Mucosa of descending colon (tissue), 3 donors: ENCODE results near the gene POLR3C. TPM values are rescaled to one million over a fixed set of nuclear protein-coding genes. Genes with fewer than 3 reads are reported as not detected.
A peak's percentile ranks its signal among the peaks of the same experiment; 100 is the strongest.
"Not testable (repeated sequence)": the region's sequence is repeated elsewhere in the genome, so short reads cannot be mapped to it uniquely, and the experiment has no call there.

ENCODE experiments used
- ATAC-seq: fragments of 200-7000 bp; cut with Tn5 transposase; one replicate; pipeline ENCODE4 v1.9.1; 2020; ENCODE audit warnings: mild to moderate bottlenecking, moderate library complexity
- DNase-seq, 3 donors: peaks; one replicate each; pipeline ENCODE4 v3.0.0-alpha.2; 2020
- H3K36me3 ChIP-seq: fragments of 200-600 bp; one replicate; pipeline ENCODE4 v1.8.0; 2021; ENCODE audit warnings: low read depth, mild to moderate bottlenecking
- H3K4me1 ChIP-seq: fragments of 200-600 bp; one replicate; pipeline ENCODE4 v1.8.0; 2021; ENCODE audit warnings: low read depth, mild to moderate bottlenecking
- H3K4me3 ChIP-seq: fragments of 200-600 bp; one replicate; pipeline ENCODE4 v1.8.0; 2021; ENCODE audit warnings: mild to moderate bottlenecking
- H3K9me3 ChIP-seq: fragments of 200-600 bp; one replicate; pipeline ENCODE4 v1.8.0; 2021; ENCODE audit warnings: mild to moderate bottlenecking
- intact Hi-C, 2 donors: fragments of 100-400 bp; cut with DNase I in 1 of 2; cut with micrococcal nuclease in 1 of 2; formaldehyde crosslinking; loops; one replicate each; pipeline versions ENCODE4 v1.11.0 to v1.11.1; 2022; cut with DNase I, micrococcal nuclease
- total RNA-seq, 3 donors: library from RNA; stranded (reverse); fragmentation: NEBNext Ultra II Directional in 2 of 3; extraction: Animal tissue kit (Norgen Biotek cat#: 25700) in 2 of 3; gene quantifications; one replicate each; pipeline versions ENCODE4 v1.2.1 to v1.2.4, GENCODE V29; 2021 to 2023
- TF ChIP-seq, protein P1 (sequence below): fragments of 200-600 bp; IDR thresholded peaks from one replicate; pipeline ENCODE4 v1.8.0; 2022; ENCODE audit warnings: antibody characterized with exemption, mild to moderate bottlenecking
- donor health status: DM: no; HTN: no; CAD: no; lungs with moderate emphysema.
- donor health status: DM: no; HTN: no; CAD: no.
- donor health status: DM: no; HTN: yes; CAD: no.

The POLR3C gene
- total RNA-seq, 3 donors from 2014 or later = 17.5 to 24.0 (median 23.0) TPM

DNA sequence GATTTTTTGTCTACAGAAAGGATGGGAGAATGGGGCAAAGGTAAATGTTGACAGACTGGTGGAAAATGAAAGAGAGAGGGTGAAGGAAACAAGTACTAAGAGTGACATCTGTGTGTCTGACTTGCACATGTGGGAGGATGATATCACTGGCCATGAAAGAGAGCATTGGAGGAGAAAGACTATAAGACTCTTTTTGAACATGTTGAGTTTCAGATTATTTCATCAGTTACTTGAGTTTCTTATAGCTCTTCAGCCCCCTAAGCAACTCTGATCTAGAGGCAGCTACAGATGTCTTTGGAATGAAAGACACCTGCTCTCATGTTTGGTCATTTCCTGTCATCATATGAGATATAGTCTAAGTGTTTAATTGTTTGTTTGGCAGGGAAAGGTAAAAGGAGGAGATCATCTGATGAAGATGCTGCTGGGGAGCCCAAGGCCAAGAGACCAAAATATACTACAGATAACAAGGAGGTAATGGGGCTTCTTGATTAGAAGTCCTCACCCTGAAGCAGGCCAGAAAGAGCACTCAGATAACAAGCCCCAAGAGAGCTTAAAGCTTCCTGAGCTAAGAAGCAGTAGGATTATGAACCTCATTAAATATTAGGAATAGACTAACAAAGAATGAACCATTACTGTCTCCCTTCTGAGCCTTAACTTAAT is 4.5 kb downstream of the POLR3C start:
- TF ChIP-seq, protein P1, sequence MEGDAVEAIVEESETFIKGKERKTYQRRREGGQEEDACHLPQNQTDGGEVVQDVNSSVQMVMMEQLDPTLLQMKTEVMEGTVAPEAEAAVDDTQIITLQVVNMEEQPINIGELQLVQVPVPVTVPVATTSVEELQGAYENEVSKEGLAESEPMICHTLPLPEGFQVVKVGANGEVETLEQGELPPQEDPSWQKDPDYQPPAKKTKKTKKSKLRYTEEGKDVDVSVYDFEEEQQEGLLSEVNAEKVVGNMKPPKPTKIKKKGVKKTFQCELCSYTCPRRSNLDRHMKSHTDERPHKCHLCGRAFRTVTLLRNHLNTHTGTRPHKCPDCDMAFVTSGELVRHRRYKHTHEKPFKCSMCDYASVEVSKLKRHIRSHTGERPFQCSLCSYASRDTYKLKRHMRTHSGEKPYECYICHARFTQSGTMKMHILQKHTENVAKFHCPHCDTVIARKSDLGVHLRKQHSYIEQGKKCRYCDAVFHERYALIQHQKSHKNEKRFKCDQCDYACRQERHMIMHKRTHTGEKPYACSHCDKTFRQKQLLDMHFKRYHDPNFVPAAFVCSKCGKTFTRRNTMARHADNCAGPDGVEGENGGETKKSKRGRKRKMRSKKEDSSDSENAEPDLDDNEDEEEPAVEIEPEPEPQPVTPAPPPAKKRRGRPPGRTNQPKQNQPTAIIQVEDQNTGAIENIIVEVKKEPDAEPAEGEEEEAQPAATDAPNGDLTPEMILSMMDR = no peak
- no peak for DNase-seq
- Histone ChIP-seq H3K36me3 (peaks cover 5% of the 10 kb centered on the region), H3K4me1 (peaks cover 6% of the 10 kb centered on the region), H3K9me3 (no peaks in the 10 kb centered on the region), H3K4me3 (no peak overlapping the region)
- intact Hi-C loops = no loop called here
- no peak for ATAC-seq

DNA sequence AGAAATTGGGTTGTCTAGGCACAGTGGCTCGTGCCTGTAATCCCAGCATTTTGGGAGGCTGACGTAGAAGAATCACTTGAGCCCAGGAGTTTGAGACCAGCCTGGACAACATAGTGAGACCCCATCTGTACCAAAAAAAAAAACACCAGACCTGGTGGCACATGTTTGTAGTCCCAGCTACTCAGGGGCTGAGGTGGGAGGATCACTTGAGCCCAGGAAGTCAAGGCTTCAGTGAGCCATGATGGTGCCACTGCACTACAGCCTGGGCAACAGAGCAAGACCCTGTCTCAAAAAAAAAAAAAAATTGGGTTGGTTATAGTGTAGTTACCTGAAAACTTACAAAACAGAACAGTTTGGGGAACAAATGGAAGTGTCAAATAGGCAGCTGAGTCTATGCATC is 6.8 kb downstream of the POLR3C start:
- intact Hi-C loops, H3K9me3 ChIP-seq, DNase-seq, H3K4me3 ChIP-seq, H3K36me3 ChIP-seq, ATAC-seq, H3K4me1 ChIP-seq: not testable (repeated sequence)

DNA sequence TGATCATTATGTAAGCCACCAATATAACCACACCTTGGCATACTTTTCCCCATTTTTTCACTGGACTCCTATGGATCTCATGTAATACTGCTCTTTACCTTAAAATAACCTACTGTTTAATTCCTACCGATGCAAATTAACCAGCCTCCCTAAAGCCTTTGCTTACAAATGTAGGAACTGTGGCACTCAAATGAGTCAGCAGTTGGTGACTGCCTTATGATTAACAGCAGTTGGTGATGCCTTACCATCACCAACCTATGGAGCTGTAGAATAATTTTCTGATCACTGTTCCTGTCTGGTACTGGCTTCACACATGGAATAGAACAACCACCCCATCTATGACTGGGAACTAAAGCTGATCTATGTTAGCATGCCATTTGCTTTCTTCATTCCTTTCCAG is 13.7 kb downstream of the POLR3C start:
- H3K36me3 ChIP-seq = peaks cover 12% of the 10 kb centered on the region
- TF ChIP-seq, protein P1 = no peak

DNA sequence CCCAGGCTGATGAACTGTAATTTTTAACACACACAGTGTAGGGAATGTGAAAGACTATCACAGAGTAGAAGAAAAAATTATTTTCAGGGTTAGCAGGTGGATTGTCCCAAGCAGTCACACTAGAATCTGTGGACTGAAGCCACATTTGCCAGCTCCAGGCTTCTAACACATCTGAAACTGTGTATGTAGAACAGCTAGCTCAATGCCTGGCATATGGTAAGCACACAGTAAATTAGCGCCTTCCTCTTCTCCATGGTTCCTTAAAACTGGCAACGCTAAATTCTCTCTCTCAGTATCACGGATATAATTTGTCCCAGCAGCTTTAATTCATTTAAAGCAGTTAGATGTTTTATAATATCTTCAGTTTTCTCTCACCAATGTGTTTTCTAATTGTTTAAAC is 19.0 kb downstream of the POLR3C start:
- intact Hi-C loops = no loop called here
- peaks cover 11% of the 10 kb centered on the region for H3K36me3 ChIP-seq
- no peak for ATAC-seq

More for the DNA sequence above, 13.7 kb downstream of the POLR3C start:
- Histone ChIP-seq H3K4me1 (no peaks in the 10 kb centered on the region), H3K9me3 (no peaks in the 10 kb centered on the region), H3K4me3 (no peak overlapping the region)
- no peak for DNase-seq
- no peak for ATAC-seq
- intact Hi-C loops = no loop called here

DNA sequence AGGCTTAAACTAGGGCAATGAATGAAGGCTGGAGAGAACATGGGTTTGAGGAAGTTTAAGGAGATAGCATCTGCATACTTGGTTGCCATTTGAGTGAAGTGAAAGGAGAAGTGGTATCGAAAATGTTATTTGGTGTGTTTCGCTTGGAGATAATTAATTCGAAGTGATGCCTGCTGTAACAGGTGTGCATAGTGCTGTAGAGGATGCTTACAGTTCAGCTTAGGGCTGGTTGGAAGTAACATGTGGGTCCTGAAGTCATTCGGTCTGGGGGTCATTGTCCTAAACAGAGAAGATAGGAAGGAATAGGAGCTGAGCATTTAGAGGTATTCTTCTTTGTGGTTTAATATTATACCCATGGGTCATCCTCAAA is 21.1 kb downstream of the POLR3C start:
- ATAC-seq = peak; percentile 52
- peaks cover 1% of the 10 kb centered on the region for H3K36me3 ChIP-seq
- TF ChIP-seq, protein P1 = no peak
- no peak for DNase-seq
- peaks cover 6% of the 10 kb centered on the region for H3K4me1 ChIP-seq
- no peaks in the 10 kb centered on the region for H3K9me3 ChIP-seq
- intact Hi-C loops = loop anchor here in 1 of 2 donors (5.0 kb wide), 1 partner anchor 167 kb away; no protein-coding TSS in a partner anchor
- H3K4me3 ChIP-seq = no peak overlapping the region

More for the DNA sequence above, 19.0 kb downstream of the POLR3C start:
- Histone ChIP-seq H3K4me3 (no peak overlapping the region), H3K9me3 (no peaks in the 10 kb centered on the region), H3K4me1 (peaks cover 6% of the 10 kb centered on the region)
- DNase-seq = no peak
- TF ChIP-seq, protein P1 = no peak

DNA sequence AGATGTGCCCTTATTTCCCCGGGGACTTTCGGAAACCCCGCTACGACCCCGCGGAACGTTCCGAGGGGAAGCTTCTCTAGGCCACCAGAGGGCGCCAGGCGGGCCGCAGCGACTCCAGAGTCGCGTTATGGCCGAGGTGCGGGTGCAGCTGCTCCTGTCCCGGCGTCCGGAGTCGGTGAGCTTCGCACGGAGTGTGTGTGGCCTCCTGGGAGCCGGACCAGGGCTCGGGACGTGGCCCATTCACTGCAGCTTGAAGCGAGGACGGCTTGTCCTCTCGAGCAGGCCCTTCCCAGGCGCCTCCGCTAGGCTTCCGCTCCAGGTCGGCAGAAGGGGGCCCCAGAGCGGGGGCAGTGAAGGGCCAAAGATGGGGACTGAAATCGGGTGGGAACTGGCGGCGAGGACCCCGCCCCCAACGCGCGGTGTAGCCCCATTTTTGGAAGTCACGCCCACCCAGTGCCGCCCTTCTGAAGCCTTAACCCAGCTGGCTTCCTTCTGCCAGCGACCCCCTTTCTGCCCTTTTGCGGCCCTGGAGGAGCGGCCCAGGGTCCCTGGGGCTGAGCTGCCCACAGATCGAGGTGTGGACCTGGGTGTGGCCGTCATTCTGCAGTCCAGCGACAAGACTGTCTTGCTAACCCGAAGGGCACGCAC is 21.6 kb downstream of the POLR3C start, which contains the start of gene NUDT17:
Gene NUDT17, plus strand, starts transcription at position 117 of the 648 bp plus-strand sequence. Its CDS starts 11 bp downstream, at position 128.
- Histone ChIP-seq H3K36me3 (no peaks in the 10 kb centered on the region), H3K9me3 (no peaks in the 10 kb centered on the region), H3K4me1 (peaks cover 6% of the 10 kb centered on the region), H3K4me3 (no peak within 1 kb of the TSS)
- intact Hi-C loops = loop anchor here in 1 of 2 donors (5.0 kb wide), 1 partner anchor 167 kb away; no protein-coding TSS in a partner anchor
- ATAC-seq (peak; percentile 93), DNase-seq (peak; percentile 82 to 87 (median 83))
- TF ChIP-seq, protein P1 = peak; percentile 94
